ENCODE data around the gene COX15.
"Not testable (repeated sequence)": the region's sequence is repeated elsewhere in the genome, so short reads cannot be mapped to it uniquely, and the experiment has no call there.

COX15 gene

DNA sequence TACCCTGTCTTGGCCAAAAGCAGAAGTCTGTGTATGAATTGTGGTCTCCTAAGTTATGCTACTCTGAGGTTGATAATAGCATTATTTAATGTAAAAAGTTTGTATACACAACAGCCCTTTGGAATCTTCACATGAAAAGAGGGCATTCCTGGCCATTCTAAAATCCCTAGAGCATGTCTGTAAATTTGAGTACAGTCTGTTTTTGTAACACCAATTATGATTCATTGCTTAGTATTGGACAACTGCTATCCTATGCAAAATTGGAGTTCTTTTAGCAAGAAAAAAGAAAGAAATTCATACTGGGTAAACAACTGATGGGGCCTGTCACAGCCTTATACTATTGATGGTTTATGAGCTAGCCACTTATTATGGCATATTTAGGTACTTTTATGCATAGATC lies 10.3 kb upstream of the COX15 start:
- in situ Hi-C loops (cut with MboI; ENCODE audit: low sequenced_read_pairs) = no loop called here

DNA sequence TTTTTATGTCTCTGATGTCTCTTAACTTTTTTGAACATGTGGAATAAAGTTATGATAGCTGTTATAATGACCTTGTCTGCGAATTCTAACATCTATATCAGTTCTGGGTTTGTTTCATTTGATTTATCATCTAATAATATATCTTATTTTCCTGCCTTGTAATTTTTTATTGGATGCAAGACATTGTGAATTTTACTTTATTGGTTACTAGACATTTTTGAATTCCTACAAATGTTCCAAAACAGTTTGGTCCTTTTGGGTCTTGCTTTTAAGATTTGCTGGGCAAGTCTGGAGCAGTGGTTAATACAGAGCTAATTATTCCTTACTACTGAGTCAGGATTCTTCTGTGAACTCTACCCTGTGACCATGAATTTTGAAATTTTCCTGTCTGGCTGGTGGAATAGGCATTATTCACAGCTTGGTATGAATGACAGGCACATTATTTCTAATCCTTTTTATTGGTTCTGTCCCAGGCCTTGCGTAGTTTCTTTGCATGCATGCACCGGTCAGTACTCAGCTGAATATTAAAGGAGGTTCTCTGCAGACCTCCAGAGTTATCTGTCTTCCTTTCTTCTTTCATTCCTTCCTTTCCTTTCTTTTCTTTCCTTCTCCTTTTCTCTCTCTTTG lies 9.1 kb upstream of the COX15 start:
- in situ Hi-C loops (cut with MboI; ENCODE audit: low sequenced_read_pairs) = no loop called here

DNA sequence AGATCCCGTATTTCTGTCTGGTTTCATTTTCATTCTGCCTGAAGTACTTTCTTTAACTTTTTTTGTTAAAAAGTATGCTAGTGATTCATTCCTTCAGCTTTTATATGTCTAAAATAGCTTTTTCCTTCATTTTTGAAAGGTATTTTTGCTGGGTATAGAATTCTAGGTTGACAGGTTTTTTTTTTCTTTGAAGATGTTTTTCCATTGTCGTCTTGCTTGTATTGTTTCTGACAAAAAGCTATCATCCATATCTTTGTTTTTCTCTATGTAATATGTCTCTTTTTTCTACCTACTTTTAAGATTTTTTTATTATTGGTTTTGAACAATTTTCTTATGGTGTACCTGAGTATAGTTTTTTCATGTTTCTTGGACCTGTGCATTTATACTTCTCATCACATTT lies 8.3 kb upstream of the COX15 start:
- in situ Hi-C loops (cut with MboI; ENCODE audit: low sequenced_read_pairs) = no loop called here

DNA sequence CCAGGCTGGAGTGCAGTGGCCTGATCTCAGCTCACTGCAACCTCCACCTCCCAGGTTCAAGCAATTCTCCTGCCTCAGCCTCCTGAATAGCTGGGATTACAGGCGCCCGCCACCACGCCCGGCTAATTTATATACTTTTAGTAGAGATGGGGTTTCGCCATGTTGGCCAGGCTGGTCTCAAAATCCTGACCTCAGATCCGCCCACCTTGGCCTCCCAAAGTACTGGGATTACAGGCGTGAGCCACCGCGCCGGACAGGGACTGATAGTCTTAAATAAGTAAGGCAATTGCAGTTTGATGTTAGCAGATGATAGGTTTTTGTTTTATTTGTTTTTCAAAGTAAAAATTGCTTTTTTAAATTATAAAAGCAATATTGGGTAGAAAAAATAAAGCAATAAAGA lies 2.2 kb upstream of the COX15 start:
- in situ Hi-C loops (cut with MboI; ENCODE audit: low sequenced_read_pairs) = not testable (repeated sequence)

DNA sequence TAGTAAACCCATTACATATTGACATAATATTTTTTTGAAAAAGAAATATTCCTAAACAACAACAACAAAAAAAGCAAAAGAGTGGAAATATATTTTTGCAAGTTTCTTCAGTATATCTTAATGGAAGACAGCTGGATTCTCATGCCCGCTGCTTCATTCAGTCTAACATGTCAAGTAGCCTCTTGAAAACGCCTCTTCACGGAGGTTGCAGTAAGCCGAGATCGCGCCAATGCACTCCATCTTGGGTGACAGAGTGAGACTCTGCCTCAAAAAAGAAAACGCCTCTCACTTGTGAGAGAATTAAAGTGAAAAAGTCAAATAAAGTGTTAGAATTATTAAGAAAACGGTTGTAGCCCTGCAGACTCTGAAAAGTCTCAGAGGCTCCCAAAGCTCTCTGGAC lies 1.4 kb upstream of the COX15 start:
- in situ Hi-C loops (cut with MboI; ENCODE audit: low sequenced_read_pairs) = no loop called here

DNA sequence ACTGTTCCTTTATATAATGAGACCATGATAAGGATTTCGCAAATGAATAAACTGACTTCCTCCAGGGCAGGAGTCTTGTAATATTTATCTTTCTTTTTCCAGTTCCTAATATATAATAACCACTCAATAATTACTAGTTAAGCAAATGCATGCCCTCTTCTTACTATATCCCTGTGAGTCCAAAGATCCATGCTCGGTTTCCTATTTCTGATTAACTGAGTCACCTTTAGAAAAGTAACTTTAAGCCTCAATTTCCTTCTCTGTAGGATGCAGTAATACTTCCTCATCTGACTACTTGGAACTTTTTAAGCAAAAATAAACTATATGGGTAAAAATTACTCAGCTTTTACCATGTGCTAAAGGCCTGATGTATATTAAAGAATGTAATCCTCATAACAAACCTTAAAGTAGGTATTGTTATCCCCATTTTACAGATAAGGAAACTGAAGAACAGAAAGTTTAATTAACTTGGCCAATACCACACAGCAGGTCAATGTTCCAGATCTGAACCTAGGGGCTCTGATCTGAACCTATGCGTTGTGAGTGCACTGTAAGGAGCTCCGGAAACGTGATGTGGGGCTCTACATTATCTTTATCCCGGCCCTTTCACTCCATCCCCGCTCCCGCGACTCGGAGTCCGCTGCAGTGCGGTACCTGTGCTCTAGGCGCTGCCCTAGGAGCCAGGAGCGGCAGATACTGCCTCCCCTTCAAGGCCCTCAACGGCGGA lies 458 bp downstream of the COX15 start:
- in situ Hi-C loops (cut with MboI; ENCODE audit: low sequenced_read_pairs) = no loop called here

DNA sequence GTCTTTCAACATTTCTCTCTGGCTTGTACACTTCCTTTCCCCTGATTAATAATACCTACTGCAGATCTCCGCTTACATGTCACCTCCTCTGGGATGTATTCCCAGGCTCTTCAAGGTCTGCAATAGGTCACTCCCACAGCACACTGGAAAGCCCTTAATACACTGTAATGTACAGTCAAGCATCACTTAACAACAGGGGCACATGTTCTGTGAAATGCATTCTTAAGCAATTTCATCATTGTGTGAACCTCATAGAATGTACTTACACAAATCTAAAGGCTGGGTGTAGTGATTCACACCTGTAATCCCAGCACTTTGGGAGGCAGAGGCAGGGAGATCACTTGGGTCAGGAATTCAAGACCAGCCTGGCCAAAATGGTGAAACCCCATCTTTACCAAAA lies 1.9 kb downstream of the COX15 start:
- in situ Hi-C loops (cut with MboI; ENCODE audit: low sequenced_read_pairs) = no loop called here

DNA sequence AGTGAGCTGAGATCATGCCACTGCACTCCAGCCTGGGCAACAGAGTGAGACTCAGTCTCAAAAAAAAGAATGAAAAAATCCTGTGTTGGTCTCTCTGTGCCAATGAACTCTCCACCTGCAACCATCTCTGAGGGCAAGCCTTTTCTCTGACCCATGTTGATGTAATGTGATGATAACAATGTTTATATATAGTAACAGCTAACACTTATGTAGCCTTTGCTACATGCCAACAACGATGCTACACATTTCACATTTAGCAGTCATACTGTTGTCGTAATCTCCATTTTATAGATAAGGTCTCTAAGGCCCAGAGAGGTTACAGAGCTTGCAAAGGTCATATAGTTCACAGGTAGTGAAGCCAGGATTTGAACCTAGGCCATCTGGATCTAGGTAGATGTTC lies 11.5 kb downstream of the COX15 start:
- in situ Hi-C loops (cut with MboI; ENCODE audit: low sequenced_read_pairs) = loop anchor here (25.0 kb wide), 1 partner anchor 283 kb away; the partner anchor contains the start of gene GOT1

DNA sequence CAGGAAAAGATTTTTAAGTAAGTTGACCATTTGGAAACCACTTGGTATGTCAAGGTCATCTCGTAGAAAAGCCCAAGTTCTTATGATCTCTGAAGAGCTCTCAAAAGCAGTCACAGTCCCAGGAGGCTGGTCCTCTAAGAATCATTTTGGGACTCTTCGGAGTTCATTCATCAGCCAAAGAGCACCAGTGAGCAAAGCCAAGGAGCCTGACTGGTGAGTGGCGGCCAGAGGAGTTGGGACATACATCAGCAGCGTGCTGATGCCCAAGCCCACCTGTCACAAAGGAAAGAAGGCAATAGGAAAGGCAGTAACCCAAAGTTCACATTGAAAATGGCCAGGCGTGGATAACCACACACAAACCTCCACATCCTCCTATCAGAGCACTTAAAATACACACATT lies 17.5 kb downstream of the COX15 start:
- in situ Hi-C loops (cut with MboI; ENCODE audit: low sequenced_read_pairs) = loop anchor here (25.0 kb wide), 1 partner anchor 277 kb away; the partner anchor contains the start of gene GOT1

DNA sequence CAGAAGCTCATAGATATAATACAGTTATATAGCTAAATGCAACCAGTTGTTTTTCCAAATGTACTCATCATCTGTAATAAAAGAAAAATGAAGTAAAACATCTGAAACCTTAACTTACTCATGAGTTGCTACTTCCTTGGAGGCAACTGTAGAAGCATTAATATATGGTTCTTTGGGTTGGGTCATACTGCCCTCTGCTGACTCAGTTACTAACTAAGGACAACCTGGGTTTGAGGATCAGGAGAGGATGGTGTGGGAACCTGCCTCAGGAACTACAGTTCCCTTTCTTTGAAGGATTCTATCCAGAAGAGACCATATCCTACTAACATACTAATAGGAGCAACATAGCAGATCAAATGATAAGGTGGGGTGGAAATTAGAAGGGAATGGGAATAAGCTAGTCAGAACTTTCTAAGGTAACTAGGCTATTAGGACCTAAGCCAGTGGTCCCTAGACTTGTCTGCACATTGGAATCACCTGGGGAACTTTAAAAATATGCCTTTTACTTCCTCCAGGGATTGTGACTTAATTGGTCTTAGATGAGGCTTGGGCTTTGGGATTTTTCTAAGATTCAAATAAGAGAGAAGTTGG lies 20.7 kb downstream of the COX15 start:
- in situ Hi-C loops (cut with MboI; ENCODE audit: low sequenced_read_pairs) = loop anchor here (25.0 kb wide), 1 partner anchor 274 kb away; the partner anchor contains the start of gene GOT1

DNA sequence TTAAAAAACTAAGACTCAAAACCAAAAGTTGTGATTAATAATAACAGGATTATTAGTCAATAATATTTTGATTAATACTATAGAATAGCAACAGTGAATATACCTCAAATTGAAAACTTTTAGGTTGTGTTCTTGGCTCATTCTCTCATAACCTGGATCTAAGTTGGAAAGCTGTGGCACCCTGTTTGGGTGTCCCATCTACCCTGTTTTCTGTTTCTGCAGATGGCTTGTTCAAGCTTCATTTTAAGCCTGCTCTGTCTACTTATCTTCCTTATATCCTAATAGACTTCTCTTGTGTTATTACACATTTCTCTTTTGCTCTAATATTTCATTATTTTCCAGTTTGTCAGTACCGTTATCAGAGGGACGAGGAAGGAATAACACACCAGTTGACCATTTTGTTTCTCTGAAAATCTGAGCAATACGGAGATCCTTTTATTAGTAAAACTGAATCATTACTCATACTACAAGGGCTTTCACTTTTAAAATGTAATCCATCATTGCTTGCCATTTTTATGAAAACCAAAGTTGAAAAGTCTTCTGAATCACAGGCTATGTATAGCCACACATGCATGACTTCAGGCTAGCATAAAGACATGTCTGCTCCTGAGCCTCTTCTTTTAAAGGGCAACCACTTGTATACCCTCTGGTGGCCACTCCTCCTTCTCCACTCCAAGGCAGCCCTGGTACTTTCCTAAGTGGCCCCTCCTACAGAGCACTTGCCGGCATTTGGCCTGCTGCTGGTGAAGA lies 22.3 kb downstream of the COX15 start:
- in situ Hi-C loops (cut with MboI; ENCODE audit: low sequenced_read_pairs) = loop anchor here (25.0 kb wide), 1 partner anchor 272 kb away; the partner anchor contains the start of gene GOT1

DNA sequence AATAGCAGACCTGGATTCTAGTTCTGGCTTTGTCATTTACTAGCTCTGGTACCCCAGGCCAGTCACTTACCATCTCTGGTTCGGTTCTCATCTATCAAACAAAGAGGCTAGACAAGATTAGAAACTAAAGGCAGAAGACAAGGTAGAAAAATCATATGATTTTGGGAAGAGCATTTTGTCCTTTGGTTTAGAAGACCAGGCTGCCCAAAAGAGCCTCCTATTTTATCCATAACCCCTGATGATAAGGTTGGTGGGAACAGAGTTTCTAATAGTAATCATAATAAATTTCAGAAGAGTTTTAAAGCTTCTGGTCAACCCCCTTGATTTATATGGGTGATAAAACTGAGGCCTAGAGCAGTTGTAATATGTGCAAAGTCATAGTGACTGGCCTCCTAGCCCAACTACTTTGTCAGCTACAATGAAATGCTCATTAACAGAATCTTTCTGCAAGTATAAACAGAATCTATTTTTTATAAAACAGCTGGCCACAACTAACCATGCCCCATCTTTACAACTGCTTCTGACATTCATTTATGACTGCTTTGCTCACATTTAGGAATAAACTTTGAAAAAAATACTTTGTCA lies 23.4 kb downstream of the COX15 start:
- in situ Hi-C loops (cut with MboI; ENCODE audit: low sequenced_read_pairs) = loop anchor here (25.0 kb wide), 1 partner anchor 271 kb away; the partner anchor contains the start of gene GOT1

DNA sequence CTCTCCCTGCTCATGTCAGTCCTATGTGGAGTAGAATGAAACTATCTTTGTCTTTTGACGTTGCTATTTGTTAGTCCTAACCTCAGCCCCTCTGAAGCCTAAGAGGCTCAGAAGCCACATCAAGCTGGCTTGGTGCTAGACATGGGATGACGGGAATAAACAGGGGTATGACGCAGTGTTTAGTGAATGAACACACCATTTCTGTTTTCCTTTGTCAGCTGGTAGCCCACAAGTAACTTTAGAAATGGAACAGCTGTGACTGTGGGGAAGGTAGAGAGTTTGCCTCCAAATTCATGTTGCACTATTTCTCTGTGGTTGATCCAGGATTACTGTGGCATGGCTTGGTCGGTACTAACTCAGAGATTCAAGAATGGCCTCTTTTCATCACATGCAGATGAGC lies 31.3 kb downstream of the COX15 start:
- in situ Hi-C loops (cut with MboI; ENCODE audit: low sequenced_read_pairs) = loop anchor here (25.0 kb wide), 1 partner anchor 263 kb away; the partner anchor contains the start of gene GOT1

DNA sequence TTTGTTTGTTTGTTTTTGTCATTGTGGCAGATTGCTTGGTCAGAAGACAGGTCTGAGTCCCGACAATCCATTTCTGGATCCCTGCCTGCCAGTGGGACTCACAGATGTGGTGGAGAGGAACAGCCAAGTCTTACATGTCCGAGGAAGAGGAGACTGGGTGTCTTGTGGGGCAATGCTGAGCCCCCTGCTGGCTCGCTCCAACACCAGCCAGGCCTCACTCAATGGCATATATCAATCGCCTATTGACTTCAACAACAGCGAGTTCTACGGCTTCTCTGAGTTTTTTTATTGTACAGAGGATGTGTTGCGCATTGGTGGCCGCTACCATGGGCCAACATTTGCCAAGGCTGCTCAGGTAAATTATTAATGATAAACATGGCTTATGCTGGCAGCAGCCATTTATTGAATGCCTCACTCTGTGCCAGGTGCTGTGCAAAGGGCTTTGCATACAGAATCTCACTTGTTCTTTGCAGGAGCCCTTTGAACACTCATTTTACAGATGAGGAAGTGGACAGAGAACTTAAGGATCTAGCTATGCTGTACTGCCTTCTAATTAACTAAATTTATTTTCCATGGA lies 33.3 kb downstream of the COX15 start:
- in situ Hi-C loops (cut with MboI; ENCODE audit: low sequenced_read_pairs) = no loop called here

DNA sequence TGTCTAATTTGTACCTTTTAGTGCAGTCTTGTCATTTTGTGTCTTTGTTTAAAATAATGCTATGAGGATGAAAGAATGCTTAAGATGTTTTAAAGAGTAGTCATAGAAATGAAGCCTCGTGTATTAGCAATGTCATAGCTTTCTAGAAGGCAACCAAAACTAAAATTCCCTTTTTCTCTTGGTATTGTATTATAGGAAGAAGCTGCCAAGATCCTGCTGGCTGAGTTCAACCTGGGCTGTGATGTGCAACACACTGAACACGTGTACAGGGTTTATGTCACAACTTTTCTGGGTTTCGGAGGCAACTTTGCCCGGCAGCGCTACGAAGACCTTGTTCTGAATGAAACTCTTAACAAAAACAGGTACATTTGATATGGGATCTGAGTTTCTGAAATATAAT lies 36.2 kb downstream of the COX15 start:
- in situ Hi-C loops (cut with MboI; ENCODE audit: low sequenced_read_pairs) = no loop called here

DNA sequence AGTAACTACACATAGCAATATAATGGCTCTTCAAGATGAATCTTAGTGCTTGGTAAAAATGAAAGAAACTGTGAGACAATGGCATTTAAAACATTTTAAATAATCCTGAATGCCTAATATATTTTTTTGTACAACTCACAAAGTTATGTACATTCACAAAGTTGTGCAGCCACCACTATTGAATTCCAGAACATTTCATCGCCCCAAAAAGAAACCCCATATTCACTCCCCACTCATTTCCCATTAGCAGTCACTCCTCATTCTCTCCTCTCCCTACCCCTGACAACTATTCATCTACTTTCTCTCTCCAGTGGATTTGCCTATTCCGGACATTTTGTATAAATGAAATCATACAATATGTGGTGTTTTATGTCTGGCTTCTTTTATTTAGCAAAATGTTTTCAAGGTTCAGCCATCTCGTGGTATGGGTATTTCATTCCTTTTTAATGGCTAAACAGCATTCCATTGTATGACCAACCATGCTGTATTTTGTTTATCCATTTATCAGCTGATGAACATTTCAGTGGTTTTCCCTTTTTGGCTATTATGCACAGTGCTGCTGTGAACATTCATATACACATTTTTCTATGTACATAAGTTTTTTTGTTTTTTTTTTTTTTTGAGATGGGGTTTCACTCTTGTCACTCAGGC lies 37.9 kb downstream of the COX15 start:
- in situ Hi-C loops (cut with MboI; ENCODE audit: low sequenced_read_pairs) = no loop called here

DNA sequence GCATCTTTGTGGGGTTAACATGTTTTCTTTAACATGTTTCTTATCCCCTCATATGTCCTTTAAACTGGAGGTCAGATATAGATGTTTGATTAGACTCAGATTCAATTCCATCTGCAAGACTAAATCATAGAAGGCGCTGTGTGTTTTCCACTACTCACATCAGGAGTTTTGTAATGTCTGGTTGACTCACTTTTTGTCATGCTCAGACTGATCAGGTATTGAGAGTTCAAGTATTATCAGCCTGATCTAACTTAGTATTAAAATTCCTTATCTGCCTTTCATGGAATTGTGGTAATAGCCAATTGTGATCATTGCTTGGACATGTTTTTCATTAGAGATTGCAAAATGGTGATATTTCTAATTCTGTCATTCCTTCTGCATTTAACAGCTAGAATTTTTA lies 42.5 kb downstream of the COX15 start:
- in situ Hi-C loops (cut with MboI; ENCODE audit: low sequenced_read_pairs) = no loop called here

DNA sequence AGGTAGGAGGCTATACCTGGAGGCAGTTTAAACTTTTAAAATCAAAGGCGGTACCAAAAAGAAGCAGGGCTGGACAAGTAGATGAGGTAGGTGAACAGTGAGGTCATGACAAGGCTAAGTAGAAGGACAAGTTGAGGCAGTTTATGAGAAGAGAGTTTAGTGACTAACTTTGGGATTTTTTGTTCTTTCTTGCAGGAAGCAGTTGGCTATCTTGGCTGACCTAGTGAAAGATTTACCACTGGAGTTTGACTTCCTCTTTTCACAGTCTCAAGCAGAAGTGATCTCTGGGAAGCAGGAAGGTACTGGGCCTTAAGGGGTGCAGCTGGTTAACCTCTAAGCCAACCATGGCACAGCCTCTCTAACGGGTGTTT lies 46.3 kb downstream of the COX15 start:
- in situ Hi-C loops (cut with MboI; ENCODE audit: low sequenced_read_pairs) = no loop called here

DNA sequence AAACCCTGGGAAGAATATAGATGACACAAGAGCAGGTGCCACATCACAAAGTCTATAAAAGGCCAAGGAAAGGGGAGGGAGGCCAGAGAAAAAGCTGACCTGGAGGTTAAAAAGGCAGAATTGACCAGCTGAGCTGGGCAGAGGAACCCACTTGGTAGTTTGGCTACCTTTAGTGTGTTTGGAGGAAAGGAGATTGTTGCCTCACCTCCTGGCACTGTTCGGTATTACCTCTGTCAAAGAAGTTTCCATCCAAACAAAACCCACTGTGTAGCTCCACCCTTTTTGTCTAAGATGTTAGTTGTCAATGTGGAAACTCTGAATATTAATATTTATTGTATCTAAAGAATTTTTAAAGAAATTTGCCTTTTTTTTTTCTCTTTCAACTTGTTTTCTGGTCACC lies 49.2 kb downstream of the COX15 start:
- in situ Hi-C loops (cut with MboI; ENCODE audit: low sequenced_read_pairs) = no loop called here
